ENCODE results near the gene CFAP43. TPM values are rescaled to one million over a fixed set of nuclear protein-coding genes. Genes with fewer than 3 reads are reported as not detected.

Gene CFAP43
- total RNA-seq, 4 donors from 2014 or later, result not detected

- TF ChIP-seq POLR2A (IDR thresholded peaks at IDR 0.05), result no peak
- TF ChIP-seq, protein P1, sequence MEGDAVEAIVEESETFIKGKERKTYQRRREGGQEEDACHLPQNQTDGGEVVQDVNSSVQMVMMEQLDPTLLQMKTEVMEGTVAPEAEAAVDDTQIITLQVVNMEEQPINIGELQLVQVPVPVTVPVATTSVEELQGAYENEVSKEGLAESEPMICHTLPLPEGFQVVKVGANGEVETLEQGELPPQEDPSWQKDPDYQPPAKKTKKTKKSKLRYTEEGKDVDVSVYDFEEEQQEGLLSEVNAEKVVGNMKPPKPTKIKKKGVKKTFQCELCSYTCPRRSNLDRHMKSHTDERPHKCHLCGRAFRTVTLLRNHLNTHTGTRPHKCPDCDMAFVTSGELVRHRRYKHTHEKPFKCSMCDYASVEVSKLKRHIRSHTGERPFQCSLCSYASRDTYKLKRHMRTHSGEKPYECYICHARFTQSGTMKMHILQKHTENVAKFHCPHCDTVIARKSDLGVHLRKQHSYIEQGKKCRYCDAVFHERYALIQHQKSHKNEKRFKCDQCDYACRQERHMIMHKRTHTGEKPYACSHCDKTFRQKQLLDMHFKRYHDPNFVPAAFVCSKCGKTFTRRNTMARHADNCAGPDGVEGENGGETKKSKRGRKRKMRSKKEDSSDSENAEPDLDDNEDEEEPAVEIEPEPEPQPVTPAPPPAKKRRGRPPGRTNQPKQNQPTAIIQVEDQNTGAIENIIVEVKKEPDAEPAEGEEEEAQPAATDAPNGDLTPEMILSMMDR (IDR thresholded peaks at IDR 0.05 in 4 of 5, conservative IDR thresholded peaks at IDR 0.05 in 1 of 5), result no peak
- in situ Hi-C loops (cut with MboI; ENCODE audit: low sequenced_read_pairs in 4 of 4), result no loop called here
Measured at GRCh38 chr10:104142081-104142480, 90.1 kb downstream of the CFAP43 start.

DNA sequence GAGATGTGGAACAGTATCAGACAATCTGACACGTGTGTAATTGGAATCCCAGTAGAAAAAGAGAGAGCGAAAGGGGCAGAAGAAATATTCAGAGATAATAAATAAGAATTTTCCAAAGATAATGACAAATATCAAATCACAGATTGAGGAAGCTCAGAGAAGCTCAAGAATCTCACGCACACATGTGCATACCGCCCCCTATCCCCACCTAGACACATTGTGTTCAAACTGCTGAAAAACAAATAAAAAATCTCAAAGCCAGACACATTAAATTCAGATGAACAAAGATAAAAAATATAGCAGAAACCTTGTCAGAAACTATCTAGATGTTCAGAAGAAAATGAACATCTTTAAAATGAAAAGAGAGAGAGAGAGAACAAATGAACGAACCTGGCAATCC is 92.9 kb downstream of the CFAP43 start:
- Histone ChIP-seq H3K4me3 (no peak overlapping the region), H3K36me3 (no peaks in the 10 kb centered on the region), H3K27ac (no peak overlapping the region), H3K4me1 (no peaks in the 10 kb centered on the region), H3K9me3 (no peaks in the 10 kb centered on the region), H3K27me3 (no peaks in the 10 kb centered on the region)
- intact Hi-C loops (cut with DNase I; ENCODE audit: low total_unique reads) (no loop called here), in situ Hi-C loops (cut with MboI; ENCODE audit: low sequenced_read_pairs in 4 of 4) (no loop called here)
- DNase-seq (no peak), ATAC-seq (no peak)
- TF ChIP-seq POLR2A (IDR thresholded peaks at IDR 0.05), result no peak
- TF ChIP-seq, protein P1 (IDR thresholded peaks at IDR 0.05 in 4 of 5, conservative IDR thresholded peaks at IDR 0.05 in 1 of 5), result no peak

More at GRCh38 chr10:104142081-104142480, 90.1 kb downstream of the CFAP43 start:
- Histone ChIP-seq H3K27ac (no peak overlapping the region), H3K36me3 (no peaks in the 10 kb centered on the region), H3K4me3 (no peak overlapping the region), H3K9me3 (no peaks in the 10 kb centered on the region), H3K4me1 (no peaks in the 10 kb centered on the region), H3K27me3 (no peaks in the 10 kb centered on the region)
- ATAC-seq (no peak), DNase-seq (no peak)
- intact Hi-C loops (cut with DNase I; ENCODE audit: low total_unique reads), result no loop called here

DNA sequence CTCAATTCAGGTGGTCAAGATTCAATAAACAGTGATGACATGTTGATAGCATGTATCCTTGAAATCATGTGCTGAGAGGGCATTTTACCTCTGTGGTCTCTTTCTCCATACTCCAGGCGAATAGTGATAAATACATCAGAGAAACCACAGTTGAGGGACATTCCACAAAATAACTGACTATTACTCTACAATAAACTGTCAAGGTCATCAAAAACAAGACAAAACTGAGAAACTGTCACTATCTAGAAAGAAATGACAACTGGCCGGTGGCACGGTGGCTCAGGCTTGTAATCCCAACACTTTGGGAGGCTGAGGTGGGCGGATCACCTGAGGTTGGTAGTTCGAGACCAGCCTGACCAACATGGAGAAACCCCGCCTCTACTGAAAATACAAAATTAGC is 94.0 kb downstream of the CFAP43 start:
- no peak for ATAC-seq
- Histone ChIP-seq H3K9me3 (no peaks in the 10 kb centered on the region), H3K4me3 (no peak overlapping the region), H3K36me3 (no peaks in the 10 kb centered on the region), H3K27me3 (no peaks in the 10 kb centered on the region), H3K27ac (no peak overlapping the region), H3K4me1 (no peaks in the 10 kb centered on the region)
- TF ChIP-seq, protein P1 (IDR thresholded peaks at IDR 0.05 in 4 of 5, conservative IDR thresholded peaks at IDR 0.05 in 1 of 5), result no peak
- no peak for TF ChIP-seq POLR2A (IDR thresholded peaks at IDR 0.05)
- intact Hi-C loops (cut with DNase I; ENCODE audit: low total_unique reads) (no loop called here), in situ Hi-C loops (cut with MboI; ENCODE audit: low sequenced_read_pairs in 4 of 4) (no loop called here)
- DNase-seq, result no peak

DNA sequence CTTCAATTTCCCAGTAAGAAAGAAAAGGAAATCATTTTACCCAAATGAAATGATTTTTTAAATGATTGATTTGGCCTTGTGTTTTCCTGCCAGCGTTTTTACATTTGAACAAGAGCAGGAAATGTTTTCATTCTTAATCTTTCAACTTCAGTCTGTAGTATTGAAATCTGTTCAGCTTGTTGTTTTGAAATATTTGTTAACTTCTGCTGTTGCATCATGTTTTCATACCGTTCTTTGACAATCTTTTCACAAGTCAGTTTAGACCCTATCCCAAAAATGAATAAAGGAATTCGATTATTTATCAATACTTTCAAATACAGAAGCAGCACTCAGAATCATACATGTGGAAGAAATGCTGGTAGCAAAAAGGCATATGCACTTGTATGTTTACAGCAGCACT is 102.1 kb downstream of the CFAP43 start:
- no peak overlapping the region for H3K27ac ChIP-seq
- DNase-seq (no peak), ATAC-seq (no peak)
- H3K4me3 ChIP-seq, result no peak overlapping the region
- TF ChIP-seq, protein P1 (IDR thresholded peaks at IDR 0.05 in 4 of 5, conservative IDR thresholded peaks at IDR 0.05 in 1 of 5), result no peak
- TF ChIP-seq POLR2A (IDR thresholded peaks at IDR 0.05), result no peak
- H3K4me1 ChIP-seq, result no peaks in the 10 kb centered on the region
- H3K9me3 ChIP-seq, result no peaks in the 10 kb centered on the region
- H3K36me3 ChIP-seq, result no peaks in the 10 kb centered on the region
- H3K27me3 ChIP-seq, result no peaks in the 10 kb centered on the region
- in situ Hi-C loops (cut with MboI; ENCODE audit: low sequenced_read_pairs in 4 of 4) (no loop called here), intact Hi-C loops (cut with DNase I; ENCODE audit: low total_unique reads) (no loop called here)

DNA sequence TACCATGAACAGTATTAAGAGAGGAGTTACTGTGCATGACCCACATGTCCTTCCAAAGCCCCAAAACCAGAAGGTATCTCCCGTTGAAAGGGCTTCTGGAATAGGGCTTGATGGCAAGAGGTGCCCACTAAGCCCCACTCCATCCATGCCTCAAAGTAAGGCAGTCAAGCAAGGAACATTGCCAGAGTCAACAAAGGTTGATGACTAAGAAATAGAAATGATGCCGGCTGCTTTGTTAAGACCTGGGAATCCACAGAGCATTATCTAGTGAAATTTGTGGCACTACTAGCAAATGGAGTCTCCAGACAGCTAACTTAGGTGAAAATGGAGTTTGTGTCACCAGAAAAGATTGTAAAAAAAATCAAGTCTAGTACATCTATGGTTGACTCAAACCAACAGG is 104.0 kb downstream of the CFAP43 start:
- intact Hi-C loops (cut with DNase I; ENCODE audit: low total_unique reads), result no loop called here
- DNase-seq (no peak), ATAC-seq (no peak)
- TF ChIP-seq, protein P1 (IDR thresholded peaks at IDR 0.05 in 4 of 5, conservative IDR thresholded peaks at IDR 0.05 in 1 of 5), result no peak
- TF ChIP-seq POLR2A (IDR thresholded peaks at IDR 0.05), result no peak
- Histone ChIP-seq H3K27ac (no peak overlapping the region), H3K27me3 (no peaks in the 10 kb centered on the region), H3K4me3 (no peak overlapping the region), H3K9me3 (no peaks in the 10 kb centered on the region), H3K4me1 (no peaks in the 10 kb centered on the region), H3K36me3 (no peaks in the 10 kb centered on the region)
- in situ Hi-C loops (cut with MboI; ENCODE audit: low sequenced_read_pairs in 4 of 4), result loop anchor here in 2 of 4 donors (10.0 kb wide), 3 partner anchors 163 to 243 kb away; partner anchors contain the start of gene SLK (in 1 of the 2)

Measured in gastrocnemius medialis (tissue), 4 donors.